Aorta (tissue), 5 donors: ENCODE results near the gene GLI2. TPM values are rescaled to one million over a fixed set of nuclear protein-coding genes. Genes with fewer than 3 reads are reported as not detected.

Source experiments
- ATAC-seq: fragments of 200-7000 bp; cut with Tn5 transposase; one replicate; pipeline ENCODE4 v1.9.1; 2022; ENCODE audit warnings: moderate library complexity; ENCODE audit not compliant: low FRiP score
- DNase-seq, 2 donors: peaks; one replicate each; pipeline ENCODE4 v3.0.0-alpha.2; 2020
- H3K27ac ChIP-seq, 2 donors: one replicate each; pipeline ENCODE4 v1.5.1; 2013; ENCODE audit warnings: low read length in 2 of 2, mild to moderate bottlenecking in 2 of 2, moderate library complexity in 2 of 2, control low read depth in 1 of 2, inconsistent platforms in 1 of 2, low read depth in 1 of 2
- H3K27me3 ChIP-seq, 2 donors: one replicate each; pipeline ENCODE4 v1.6.1; 2013; ENCODE audit warnings: control low read depth in 1 of 2, low read length in 1 of 2, mild to moderate bottlenecking in 1 of 2, moderate library complexity in 1 of 2; ENCODE audit not compliant: insufficient read depth in 2 of 2, control insufficient read depth in 1 of 2
- H3K36me3 ChIP-seq, 2 donors: one replicate each; pipeline ENCODE4 v1.6.1; 2013; ENCODE audit warnings: control low read depth in 1 of 2, low read length in 1 of 2, mild to moderate bottlenecking in 1 of 2; ENCODE audit not compliant: insufficient read depth in 2 of 2, control insufficient read depth in 1 of 2
- H3K4me1 ChIP-seq, 2 donors: one replicate each; pipeline ENCODE4 v1.6.1; 2013; ENCODE audit warnings: low read length in 2 of 2, control low read depth in 1 of 2, mild to moderate bottlenecking in 1 of 2, moderate library complexity in 1 of 2; ENCODE audit not compliant: insufficient read depth in 2 of 2, control insufficient read depth in 1 of 2
- H3K4me3 ChIP-seq, 2 donors: one replicate each; pipeline ENCODE4 v1.5.1; 2013; ENCODE audit warnings: low read length in 2 of 2, control low read depth in 1 of 2, mild to moderate bottlenecking in 1 of 2
- H3K9me3 ChIP-seq: one replicate; pipeline ENCODE4 v1.6.1; 2013; ENCODE audit warnings: mild to moderate bottlenecking, low read length; ENCODE audit not compliant: control insufficient read depth
- WGBS, 2 donors: extraction: QIAGEN DNeasy Blood & Tissue Kit; methylation state at CpG; one replicate each; pipeline ENCODE4 v1.1.7; 2013; 5-methylcytosine and 5-hydroxymethylcytosine counted together
- intact Hi-C, 2 donors: fragments of 100-400 bp; cut with DNase I; formaldehyde crosslinking; loops; one replicate each; pipeline versions ENCODE4 v1.14.2 to v1.15.0; 2022
- polyA plus RNA-seq, 2 donors: library from polyadenylated mRNA; stranded (reverse); fragments of 200-250 nt; gene quantifications; one replicate each; pipeline ENCODE4 v1.2.3, GENCODE V29; 2013
- total RNA-seq, 2 donors: library from RNA; stranded (reverse); fragmentation: NEBNext Ultra II Directional; extraction: Animal tissue kit (Norgen Biotek cat#: 25700); gene quantifications; one replicate each; pipeline ENCODE4 v1.2.1, GENCODE V29; 2021
- donor health status: healthy with polysubstance abuse.
- donor health status: Bipolar disorder and iron deficiency.
- donor health status: DM: no; HTN: no; CAD: no.
- donor health status: DM: no; HTN: no; CAD: no.
- donor health status: DM: yes; HTN: yes; CAD: no.

Gene GLI2
- total and polyA plus RNA-seq, 4 donors: 0.88 to 18.5 (median 5.4) TPM

GRCh38 chr2:120767486-120768005 is 31.9 kb downstream of the GLI2 start:
- Histone ChIP-seq H3K4me3 (no peak overlapping the region), H3K27ac (no peak overlapping the region), H3K4me1 (no peaks in the 10 kb centered on the region), H3K27me3 (no peaks in the 10 kb centered on the region), H3K9me3 (no peaks in the 10 kb centered on the region), H3K36me3 (no peaks in the 10 kb centered on the region)
- ATAC-seq (no peak), DNase-seq (peak; percentile 26 to 38)
- WGBS, 2 donors: 87 to 90% methylated on average over 10 of the region's 10 CpGs
- intact Hi-C loops: no loop called here

GRCh38 chr2:120768112-120769048 is 32.7 kb downstream of the GLI2 start:
- no peaks in the 10 kb centered on the region for H3K9me3 ChIP-seq
- no peak overlapping the region for H3K4me3 ChIP-seq
- no peaks in the 10 kb centered on the region for H3K4me1 ChIP-seq
- 92% methylated on average over 17 of the region's 17 CpGs for WGBS, 2 donors
- H3K27me3 ChIP-seq: no peaks in the 10 kb centered on the region
- no peak overlapping the region for H3K27ac ChIP-seq
- peak; percentile 32 to 55 for DNase-seq
- ATAC-seq: no peak
- intact Hi-C loops: no loop called here
- H3K36me3 ChIP-seq: no peaks in the 10 kb centered on the region

- peak; percentile 24 to 51 for DNase-seq
- no peak for ATAC-seq
- no peak overlapping the region for H3K4me3 ChIP-seq
- no peaks in the 10 kb centered on the region for H3K4me1 ChIP-seq
- no peak overlapping the region for H3K27ac ChIP-seq
- no peaks in the 10 kb centered on the region for H3K36me3 ChIP-seq
- 94 to 97% methylated on average over 11 of the region's 11 CpGs for WGBS, 2 donors
- no peaks in the 10 kb centered on the region for H3K27me3 ChIP-seq
- H3K9me3 ChIP-seq: no peaks in the 10 kb centered on the region
- intact Hi-C loops: no loop called here
Observed at GRCh38 chr2:120769076-120769786, 33.6 kb downstream of the GLI2 start.

GRCh38 chr2:120769787-120770120 is 34.1 kb downstream of the GLI2 start:
- DNase-seq: peak; percentile 17 to 37
- no peak for ATAC-seq
- no peak overlapping the region for H3K4me3 ChIP-seq
- 90 to 91% methylated on average over 2 of the region's 2 CpGs for WGBS, 2 donors
- H3K27me3 ChIP-seq: no peaks in the 10 kb centered on the region
- H3K27ac ChIP-seq: no peak overlapping the region
- H3K4me1 ChIP-seq: no peaks in the 10 kb centered on the region
- intact Hi-C loops: no loop called here
- H3K36me3 ChIP-seq: no peaks in the 10 kb centered on the region
- no peaks in the 10 kb centered on the region for H3K9me3 ChIP-seq

GRCh38 chr2:120770176-120770575 is 34.5 kb downstream of the GLI2 start:
- no peaks in the 10 kb centered on the region for H3K36me3 ChIP-seq
- H3K4me1 ChIP-seq: no peaks in the 10 kb centered on the region
- DNase-seq: peak; percentile 29 to 54
- ATAC-seq: no peak
- intact Hi-C loops: no loop called here
- H3K27ac ChIP-seq: no peak overlapping the region
- H3K4me3 ChIP-seq: no peak overlapping the region
- H3K9me3 ChIP-seq: no peaks in the 10 kb centered on the region
- H3K27me3 ChIP-seq: no peaks in the 10 kb centered on the region
- WGBS, 2 donors: 95 to 97% methylated on average over 4 of the region's 4 CpGs

- ATAC-seq (no peak), DNase-seq (peak; percentile 35 to 52)
- H3K4me1 ChIP-seq: no peaks in the 10 kb centered on the region
- no peaks in the 10 kb centered on the region for H3K36me3 ChIP-seq
- no peak overlapping the region for H3K4me3 ChIP-seq
- 90 to 94% methylated on average over 6 of the region's 6 CpGs for WGBS, 2 donors
- H3K27me3 ChIP-seq: no peaks in the 10 kb centered on the region
- intact Hi-C loops: no loop called here
- no peaks in the 10 kb centered on the region for H3K9me3 ChIP-seq
- no peak overlapping the region for H3K27ac ChIP-seq
Observed at GRCh38 chr2:120770641-120771040, 35.0 kb downstream of the GLI2 start.

GRCh38 chr2:120771111-120771780 is 35.6 kb downstream of the GLI2 start:
- intact Hi-C loops: no loop called here
- WGBS, 2 donors: 23 to 34% methylated on average over 14 of the region's 14 CpGs
- H3K9me3 ChIP-seq: no peaks in the 10 kb centered on the region
- H3K4me3 ChIP-seq: no peak overlapping the region
- H3K27ac ChIP-seq: no peak overlapping the region
- H3K4me1 ChIP-seq: no peaks in the 10 kb centered on the region
- ATAC-seq: peak; percentile 80
- H3K36me3 ChIP-seq: no peaks in the 10 kb centered on the region
- DNase-seq: peak; percentile 85 to 88
- no peaks in the 10 kb centered on the region for H3K27me3 ChIP-seq

GRCh38 chr2:120771781-120772208 is 36.1 kb downstream of the GLI2 start:
- intact Hi-C loops: no loop called here

More at GRCh38 chr2:120771781-120772208, 36.1 kb downstream of the GLI2 start:
- 40 to 45% methylated on average over 5 of the region's 5 CpGs for WGBS, 2 donors
- no peaks in the 10 kb centered on the region for H3K27me3 ChIP-seq
- H3K4me3 ChIP-seq: no peak overlapping the region
- DNase-seq: no peak
- no peak overlapping the region for H3K27ac ChIP-seq
- no peaks in the 10 kb centered on the region for H3K9me3 ChIP-seq
- H3K4me1 ChIP-seq: no peaks in the 10 kb centered on the region
- ATAC-seq: peak; percentile 25
- H3K36me3 ChIP-seq: no peaks in the 10 kb centered on the region
